Suppressor macrophage treated with lipopolysaccharide for 4 hours (primary cell): Measurements from ENCODE around the gene MAD1L1.

Experiments used
- DNase-seq: peaks from one replicate; pipeline ENCODE4 v3.0.0-alpha.2; 2020

MAD1L1 gene

DNA sequence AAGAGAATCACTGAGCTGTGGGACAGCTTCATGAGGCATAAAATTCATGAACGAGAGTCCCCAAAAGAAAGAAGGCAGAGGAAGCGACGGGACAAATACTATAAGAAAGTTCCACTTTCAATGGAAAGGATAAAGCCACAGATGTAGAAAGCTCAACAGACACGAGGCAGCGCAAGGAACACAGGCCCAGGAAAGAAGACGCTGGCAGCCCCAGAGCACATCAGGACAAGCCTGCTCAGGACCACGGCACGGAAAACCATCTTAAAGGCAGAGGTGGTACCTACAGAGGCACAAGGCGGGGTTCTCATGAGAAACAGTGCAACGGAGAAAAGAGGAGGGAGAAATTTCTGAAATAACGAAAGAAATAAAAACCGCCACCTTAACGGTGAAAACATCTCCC lies 273.4 kb downstream of the MAD1L1 start:
- DNase-seq: no peak

- no peak for DNase-seq
These were observed 275.1 kb downstream of the MAD1L1 start for GRCh38 chr7:1957471-1958225.

- DNase-seq: no peak
These were observed 275.9 kb downstream of the MAD1L1 start for GRCh38 chr7:1956611-1957470.

GRCh38 chr7:1956141-1956540 lies 276.6 kb downstream of the MAD1L1 start:
- DNase-seq: no peak

- no peak for DNase-seq
These were observed 278.3 kb downstream of the MAD1L1 start for GRCh38 chr7:1954366-1955004.

GRCh38 chr7:1953199-1954190 lies 279.2 kb downstream of the MAD1L1 start:
- no peak for DNase-seq

DNA sequence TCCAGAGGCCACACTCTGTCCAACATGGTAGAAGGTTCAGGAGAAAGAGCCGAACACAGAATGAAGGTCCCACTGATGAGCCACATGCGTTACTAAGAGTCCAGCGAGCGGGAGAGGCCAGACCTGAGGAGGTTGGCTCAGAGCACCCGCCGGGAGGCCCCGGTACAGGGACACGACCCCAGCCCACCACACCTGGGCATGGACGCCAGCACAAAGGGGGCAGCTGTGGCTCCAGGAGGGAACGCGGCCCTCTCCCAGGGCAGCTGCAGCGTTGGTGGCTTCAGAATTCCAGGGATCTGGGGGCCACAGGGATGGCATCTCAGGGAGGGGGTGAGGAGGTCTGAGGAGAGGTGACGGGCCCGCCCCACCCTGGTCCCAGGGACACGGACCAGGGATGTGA lies 280.0 kb downstream of the MAD1L1 start:
- no peak for DNase-seq

DNA sequence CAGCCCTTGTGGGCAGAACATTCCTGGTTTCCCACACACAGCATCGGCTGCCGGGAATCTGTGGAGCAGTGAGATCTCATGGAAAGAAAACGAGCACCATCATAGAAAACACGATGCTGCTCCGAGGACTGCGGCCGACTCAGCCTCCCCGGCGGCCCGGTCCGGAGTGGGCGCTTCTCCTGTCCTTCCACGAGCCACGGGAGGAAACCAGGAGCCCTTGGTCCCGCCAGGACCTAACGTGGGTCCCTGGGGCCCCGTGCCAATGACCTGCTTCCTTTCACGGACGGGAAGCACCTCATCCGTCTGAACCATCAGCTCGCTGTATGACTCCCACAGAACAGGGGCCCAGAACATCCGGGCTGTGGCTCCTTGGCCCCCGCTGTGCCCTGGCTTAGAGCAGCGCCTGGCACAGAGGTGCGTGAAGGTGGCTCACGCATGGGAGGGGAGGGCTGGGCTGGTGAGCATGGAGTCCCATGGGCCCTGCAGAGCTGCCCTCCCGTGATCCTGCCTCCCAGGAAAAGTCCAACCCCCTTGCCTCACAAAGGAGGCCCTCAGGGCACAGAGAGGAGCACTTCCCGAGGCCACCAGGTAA lies 280.5 kb downstream of the MAD1L1 start:
- no peak for DNase-seq

DNA sequence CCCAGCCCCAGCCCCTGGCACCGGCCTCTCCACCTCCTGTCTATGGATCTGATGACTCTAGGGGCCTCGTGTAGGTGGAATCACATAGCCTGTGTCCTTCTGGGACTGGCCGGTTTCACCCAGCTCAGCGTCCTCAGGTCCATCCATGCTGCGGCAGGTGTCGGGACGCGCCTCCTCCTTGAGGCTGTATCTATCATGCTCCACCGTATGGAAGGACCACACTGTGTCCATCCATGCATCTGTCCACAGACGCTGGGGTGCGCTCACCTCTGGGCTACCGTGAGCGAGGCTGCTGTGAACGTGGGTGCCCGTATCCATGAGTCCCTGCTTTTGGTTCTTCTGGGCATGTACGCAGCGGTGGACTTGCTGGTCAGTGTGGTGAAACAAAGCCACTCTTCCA lies 281.1 kb downstream of the MAD1L1 start:
- no peak for DNase-seq

DNA sequence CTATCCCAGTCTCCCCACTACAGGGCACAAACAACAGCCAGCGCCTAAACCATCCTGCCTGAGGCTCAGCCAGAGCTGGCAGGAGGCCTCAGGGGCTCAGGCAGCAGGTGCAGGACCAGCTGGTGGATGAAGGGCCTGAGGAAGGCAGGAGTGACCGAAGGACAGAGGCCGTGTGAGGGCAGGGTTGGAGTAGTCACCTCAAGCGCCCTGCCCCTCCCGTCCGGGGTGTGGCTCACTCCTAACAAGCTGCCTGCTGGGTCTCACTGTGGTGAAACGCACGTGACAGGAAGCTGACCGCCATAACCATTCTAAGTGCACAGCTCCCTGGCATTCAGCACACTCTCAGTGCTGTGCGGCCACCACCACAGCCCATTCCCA lies 281.6 kb downstream of the MAD1L1 start:
- DNase-seq: peak; percentile 47

GRCh38 chr7:1950452-1951158 lies 282.1 kb downstream of the MAD1L1 start:
- no peak for DNase-seq

- DNase-seq: peak; percentile 29
These were observed 282.7 kb downstream of the MAD1L1 start for GRCh38 chr7:1950066-1950451.

DNA sequence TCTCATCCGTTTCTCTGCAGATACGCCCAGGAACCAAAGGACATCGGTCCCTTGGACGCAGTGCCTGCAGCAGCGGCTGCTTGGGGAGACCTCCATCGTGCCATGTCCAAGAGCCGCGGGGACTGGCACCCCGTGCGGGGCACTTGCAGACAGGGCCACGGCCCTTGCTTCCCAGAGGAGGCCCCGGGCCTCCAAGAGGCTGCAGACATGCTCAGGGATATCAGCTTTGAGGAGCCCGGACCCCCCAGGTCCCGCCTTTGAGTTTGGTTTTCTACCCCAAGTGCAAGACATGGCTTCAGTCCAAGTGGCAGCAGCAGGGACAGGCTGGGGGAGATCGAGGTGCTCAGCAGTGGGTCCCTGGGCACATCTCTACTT lies 283.1 kb downstream of the MAD1L1 start:
- no peak for DNase-seq

DNA sequence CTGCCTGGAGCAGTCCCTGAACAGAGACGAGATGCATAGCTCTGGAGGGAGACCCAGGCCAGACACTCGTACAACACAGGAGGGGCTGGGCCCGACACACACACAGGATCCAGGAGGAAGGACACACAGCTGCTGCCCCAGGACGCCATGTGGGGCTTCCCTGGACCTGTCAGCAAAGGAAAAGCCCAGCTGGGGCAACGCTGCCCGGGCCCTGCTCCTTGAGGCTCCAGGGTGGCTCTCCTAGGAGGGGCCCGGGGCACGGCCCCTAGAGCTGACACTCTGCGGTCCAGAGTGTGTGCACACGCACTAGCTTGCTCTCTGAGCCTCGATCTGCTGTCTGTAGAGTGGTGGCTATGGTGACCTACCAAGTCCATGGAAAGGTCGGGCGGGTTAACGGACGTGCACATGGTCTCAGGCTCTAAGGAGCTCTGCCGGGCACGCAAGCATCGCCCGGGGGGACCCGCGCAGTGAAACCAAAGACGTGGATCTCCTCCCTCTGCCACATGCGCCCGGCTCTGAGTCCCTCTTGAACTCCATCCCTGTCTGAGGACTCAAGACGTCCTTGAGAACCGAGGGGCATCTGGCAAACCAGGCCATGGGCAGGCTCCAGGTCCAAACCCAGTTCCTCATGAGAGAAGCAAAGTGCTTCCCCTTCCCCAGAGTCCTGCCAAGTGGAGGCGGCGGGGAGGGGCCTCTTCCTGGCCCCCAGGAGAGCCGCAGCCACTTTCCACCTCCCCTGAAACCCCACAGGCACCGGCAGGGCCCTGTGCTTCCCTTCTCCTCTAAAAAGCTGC lies 283.7 kb downstream of the MAD1L1 start:
- no peak for DNase-seq

DNA sequence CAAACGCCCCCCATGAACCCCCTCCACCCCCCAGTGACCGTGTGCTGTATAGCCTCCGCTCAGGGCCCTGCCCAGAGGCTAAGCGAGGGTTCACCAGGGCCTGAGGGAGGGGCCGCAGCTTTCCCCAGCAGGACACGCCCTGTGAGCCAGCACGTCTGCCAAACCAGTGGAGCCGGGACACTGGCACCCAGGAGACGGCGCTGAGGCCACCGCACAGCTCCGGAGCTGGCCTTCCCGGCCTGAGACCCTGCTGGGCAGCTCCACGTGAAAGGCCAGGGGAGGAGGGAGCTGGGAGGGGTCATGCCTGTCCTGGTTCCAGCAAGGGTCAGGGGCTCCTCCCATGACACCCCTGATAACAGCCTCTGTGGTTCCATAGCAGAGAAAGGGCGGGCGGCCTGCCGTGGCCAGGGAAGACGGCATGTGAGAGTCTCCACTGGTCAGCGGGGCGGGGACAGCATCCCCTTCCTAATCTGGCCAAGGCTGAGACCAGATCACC lies 284.4 kb downstream of the MAD1L1 start:
- no peak for DNase-seq

DNA sequence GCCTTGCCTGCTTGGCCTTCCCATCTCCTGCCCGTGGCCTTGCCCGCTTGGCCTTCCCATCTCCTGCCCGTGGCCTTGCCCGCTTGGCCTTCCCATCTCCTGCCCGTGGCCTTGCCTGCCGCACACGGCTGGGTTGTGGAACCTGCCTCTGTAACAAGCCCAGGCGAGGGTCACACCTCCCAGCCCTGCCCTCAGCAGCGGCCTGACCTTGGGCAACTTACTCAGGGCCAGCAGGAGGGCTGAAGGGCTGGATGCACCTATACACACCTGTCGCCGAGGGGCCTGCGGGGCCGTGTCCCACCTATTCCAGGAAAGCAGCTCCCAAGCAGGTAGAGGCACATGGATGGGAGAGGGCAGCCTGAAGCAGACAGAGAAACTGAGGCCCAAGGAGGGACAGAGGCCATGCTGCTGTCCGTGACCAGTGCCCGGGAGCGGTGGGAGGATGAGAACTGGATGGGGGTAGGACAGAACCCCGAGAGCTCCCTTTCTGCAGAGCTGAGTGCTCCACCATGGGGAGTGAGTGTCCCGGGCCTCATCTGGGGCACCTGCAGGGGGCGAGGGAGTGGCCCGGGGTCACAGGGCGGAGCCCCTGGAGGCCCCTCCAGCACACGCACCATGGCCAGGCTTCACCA lies 285.0 kb downstream of the MAD1L1 start:
- no peak for DNase-seq

- no peak for DNase-seq
These were observed 285.8 kb downstream of the MAD1L1 start for GRCh38 chr7:1946773-1947450.

GRCh38 chr7:1946025-1946772 lies 286.5 kb downstream of the MAD1L1 start:
- DNase-seq: no peak

DNA sequence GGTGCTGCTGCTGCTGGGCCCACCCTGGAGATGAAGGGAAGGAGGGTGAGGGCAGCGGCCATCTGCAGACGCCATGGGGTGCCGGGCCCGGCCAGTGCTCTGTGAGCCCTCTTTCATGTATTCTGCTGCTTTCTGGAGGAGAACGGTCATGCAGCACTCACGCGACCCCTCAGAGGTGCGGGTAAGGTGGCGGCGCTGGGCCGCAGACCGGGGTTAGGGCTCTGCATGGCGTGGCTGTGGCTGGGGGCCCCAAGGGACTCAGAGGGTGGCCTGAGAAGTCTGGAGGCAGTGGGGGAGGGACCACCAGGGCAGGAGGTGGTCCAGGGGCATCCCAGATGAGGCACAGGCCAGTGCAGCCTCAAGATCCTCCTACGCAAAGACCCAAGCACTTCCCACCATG lies 287.2 kb downstream of the MAD1L1 start:
- DNase-seq: no peak
